ENCODE measurements around the gene PLPPR5.
A peak's percentile ranks its signal among the peaks of the same experiment; 100 is the strongest.
"Not testable (repeated sequence)": the region's sequence is repeated elsewhere in the genome, so short reads cannot be mapped to it uniquely, and the experiment has no call there.

The PLPPR5 gene, protein sequence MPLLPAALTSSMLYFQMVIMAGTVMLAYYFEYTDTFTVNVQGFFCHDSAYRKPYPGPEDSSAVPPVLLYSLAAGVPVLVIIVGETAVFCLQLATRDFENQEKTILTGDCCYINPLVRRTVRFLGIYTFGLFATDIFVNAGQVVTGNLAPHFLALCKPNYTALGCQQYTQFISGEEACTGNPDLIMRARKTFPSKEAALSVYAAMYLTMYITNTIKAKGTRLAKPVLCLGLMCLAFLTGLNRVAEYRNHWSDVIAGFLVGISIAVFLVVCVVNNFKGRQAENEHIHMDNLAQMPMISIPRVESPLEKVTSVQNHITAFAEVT

DNA sequence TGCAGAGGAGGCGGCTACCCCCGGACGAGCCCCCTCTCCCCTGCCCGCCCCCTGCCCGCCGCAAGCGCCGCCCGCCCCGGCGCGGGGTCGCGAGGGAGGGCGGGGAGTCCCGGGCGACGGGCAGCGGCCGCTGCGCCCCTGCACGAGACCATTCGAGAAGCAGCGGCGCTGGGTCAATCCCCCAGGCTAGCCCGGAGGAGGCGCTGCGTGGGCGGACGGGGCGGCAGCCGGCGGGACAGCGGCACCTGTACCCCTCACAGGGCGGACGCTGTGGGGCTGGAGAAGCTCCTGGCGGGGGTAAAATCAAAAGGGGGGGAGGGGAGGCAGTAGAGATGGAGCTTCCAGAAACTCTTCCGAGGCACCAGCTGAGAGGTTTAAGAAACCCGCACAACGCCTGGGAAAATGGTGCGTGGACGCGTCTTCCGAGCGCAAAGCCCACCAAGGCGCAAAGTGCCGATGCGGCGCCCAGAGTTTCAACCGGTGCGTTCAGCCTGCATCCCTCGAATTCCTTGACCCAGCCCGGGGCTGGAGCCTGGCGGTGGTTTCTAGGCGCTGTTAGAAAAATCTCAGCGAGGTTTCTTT is at the start of gene PLPPR5:
Gene PLPPR5 (minus strand): TSS at position 1 of the 582 bp plus-strand sequence. CDS start 190 bp downstream, outside the sequence.
- Histone ChIP-seq H3K4me3 (ENCODE audit: low read depth in 1 of 2, low read length in 2 of 2) (peak within 1 kb of the TSS in 1 of 2 donors; percentile 27), H3K27me3 (ENCODE audit: control insufficient read depth in 1 of 2, insufficient read depth in 2 of 2, low read length in 2 of 2) (peaks cover 16 to 30% of the 10 kb centered on the region in 2 donors), H3K27ac (ENCODE audit: low read depth, low read length) (no peak within 1 kb of the TSS), H3K9ac (ENCODE audit: low read length) (no peak within 1 kb of the TSS), H3K9me3 (ENCODE audit: low read length) (no peaks in the 10 kb centered on the region), H3K36me3 (ENCODE audit: insufficient read depth, low read length) (no peaks in the 10 kb centered on the region), H3K4me1 (ENCODE audit: insufficient read depth, low read length) (no peaks in the 10 kb centered on the region)

DNA sequence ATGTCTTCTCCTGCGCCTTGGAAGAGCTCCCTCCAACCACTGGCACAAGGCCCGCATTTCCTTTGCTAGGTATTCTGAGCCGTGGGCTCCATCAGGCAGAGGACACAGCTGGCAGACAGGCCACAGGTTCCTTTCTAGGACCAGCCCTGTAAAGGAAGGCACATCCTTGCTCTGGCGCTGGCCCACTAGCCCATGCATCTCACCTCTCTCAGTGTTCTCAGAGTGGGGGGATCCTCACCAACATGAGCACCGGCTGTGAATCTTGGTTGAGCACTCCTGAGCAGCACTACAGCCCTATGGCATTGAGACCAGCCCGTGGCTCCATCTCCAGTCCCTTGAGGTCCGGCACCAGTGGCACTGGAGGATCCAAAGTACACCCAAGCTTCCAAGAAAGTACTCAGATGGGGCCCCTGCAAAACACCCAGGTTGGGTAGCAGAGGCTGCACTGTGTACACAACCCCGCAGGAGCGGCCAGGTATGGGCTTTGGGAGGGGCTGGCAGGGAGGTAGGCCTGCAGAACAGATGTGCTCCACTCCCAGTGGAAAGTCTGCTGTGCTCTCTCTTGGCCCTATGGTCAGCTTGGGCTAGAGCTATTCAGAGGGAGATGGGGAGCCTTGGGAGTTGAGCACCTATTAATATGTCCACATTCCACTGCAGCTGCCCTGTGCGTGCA is 47.1 kb upstream of the PLPPR5 start:
- H3K9ac ChIP-seq (ENCODE audit: low read length): no peak overlapping the region
- H3K4me1 ChIP-seq (ENCODE audit: insufficient read depth, low read length): no peaks in the 10 kb centered on the region
- no peaks in the 10 kb centered on the region for H3K9me3 ChIP-seq (ENCODE audit: low read length)
- H3K36me3 ChIP-seq (ENCODE audit: insufficient read depth, low read length): no peaks in the 10 kb centered on the region
- no peak overlapping the region for H3K27ac ChIP-seq (ENCODE audit: low read depth, low read length)
- H3K4me3 ChIP-seq (ENCODE audit: low read depth in 1 of 2, low read length in 2 of 2): no peak overlapping the region
- no peaks in the 10 kb centered on the region for H3K27me3 ChIP-seq (ENCODE audit: control insufficient read depth in 1 of 2, insufficient read depth in 2 of 2, low read length in 2 of 2)

DNA sequence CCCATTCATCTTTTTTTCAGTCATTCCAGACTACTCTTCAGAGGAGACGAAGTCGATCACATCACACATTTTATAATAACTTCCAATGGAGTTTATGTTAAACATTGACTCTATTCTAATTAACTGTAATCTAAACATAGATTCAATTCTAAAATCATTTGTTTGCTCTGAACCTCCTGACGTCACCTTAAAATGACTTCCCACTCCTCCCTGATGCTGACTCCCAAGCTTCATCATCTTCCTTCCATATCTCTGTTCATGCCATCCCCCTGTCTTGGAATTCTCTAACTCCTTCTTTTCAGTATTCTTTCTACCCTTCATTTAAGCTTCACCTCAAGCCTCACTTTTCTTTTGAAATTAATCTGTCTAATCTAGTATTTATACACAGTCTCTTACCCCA is 45.1 kb upstream of the PLPPR5 start:
- H3K4me3 ChIP-seq (ENCODE audit: low read depth in 1 of 2, low read length in 2 of 2): no peak overlapping the region
- no peaks in the 10 kb centered on the region for H3K36me3 ChIP-seq (ENCODE audit: insufficient read depth, low read length)
- no peaks in the 10 kb centered on the region for H3K27me3 ChIP-seq (ENCODE audit: control insufficient read depth in 1 of 2, insufficient read depth in 2 of 2, low read length in 2 of 2)
- no peak overlapping the region for H3K27ac ChIP-seq (ENCODE audit: low read depth, low read length)
- H3K9ac ChIP-seq (ENCODE audit: low read length): no peak overlapping the region
- no peaks in the 10 kb centered on the region for H3K9me3 ChIP-seq (ENCODE audit: low read length)
- H3K4me1 ChIP-seq (ENCODE audit: insufficient read depth, low read length): no peaks in the 10 kb centered on the region

DNA sequence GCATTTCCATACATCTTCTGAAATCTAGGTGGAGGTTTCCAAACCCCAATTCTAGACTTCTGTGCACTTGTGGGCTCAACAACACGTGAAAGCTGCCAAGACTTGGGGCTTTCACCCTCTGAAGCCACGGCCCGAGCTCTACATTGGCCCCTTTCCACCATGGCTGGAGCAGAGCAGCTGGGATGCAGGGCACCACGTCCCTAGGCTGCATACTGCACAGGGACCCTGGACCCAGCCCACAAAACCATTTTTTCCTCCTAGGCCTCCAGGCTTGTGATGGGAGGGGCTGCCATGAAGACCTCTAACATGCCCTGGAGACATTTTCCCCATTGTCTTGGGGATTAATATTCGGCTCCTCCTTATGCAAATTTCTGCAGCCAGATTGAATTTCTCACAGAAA is 32.1 kb upstream of the PLPPR5 start:
- H3K4me1 ChIP-seq (ENCODE audit: insufficient read depth, low read length); H3K27me3 ChIP-seq (ENCODE audit: control insufficient read depth in 1 of 2, insufficient read depth in 2 of 2, low read length in 2 of 2); H3K27ac ChIP-seq (ENCODE audit: low read depth, low read length); H3K9me3 ChIP-seq (ENCODE audit: low read length); H3K9ac ChIP-seq (ENCODE audit: low read length); H3K4me3 ChIP-seq (ENCODE audit: low read depth in 1 of 2, low read length in 2 of 2); H3K36me3 ChIP-seq (ENCODE audit: insufficient read depth, low read length): not testable (repeated sequence)

DNA sequence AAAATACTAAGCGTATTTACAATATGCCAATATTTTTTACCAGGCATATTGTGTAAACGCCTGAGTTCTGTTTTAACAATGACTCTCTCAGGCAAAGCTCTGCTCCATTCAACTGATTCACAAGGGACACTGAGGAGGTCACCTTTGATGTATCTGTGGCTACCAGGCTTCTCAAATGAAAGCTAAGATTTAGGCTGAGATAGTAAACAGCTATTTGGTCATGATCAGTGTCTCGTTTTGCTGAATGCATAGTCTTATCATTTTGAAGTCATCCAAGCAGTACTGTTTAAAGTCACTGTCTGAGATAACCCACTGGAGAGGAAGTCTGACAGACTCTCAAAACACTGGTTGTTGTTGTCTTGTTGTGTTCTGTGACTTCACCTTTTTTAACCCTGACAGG is 13.7 kb upstream of the PLPPR5 start:
- H3K4me1 ChIP-seq (ENCODE audit: insufficient read depth, low read length): no peaks in the 10 kb centered on the region
- H3K9ac ChIP-seq (ENCODE audit: low read length): no peak overlapping the region
- H3K27me3 ChIP-seq (ENCODE audit: control insufficient read depth in 1 of 2, insufficient read depth in 2 of 2, low read length in 2 of 2): no peaks in the 10 kb centered on the region
- H3K27ac ChIP-seq (ENCODE audit: low read depth, low read length): no peak overlapping the region
- no peaks in the 10 kb centered on the region for H3K36me3 ChIP-seq (ENCODE audit: insufficient read depth, low read length)
- H3K9me3 ChIP-seq (ENCODE audit: low read length): no peaks in the 10 kb centered on the region
- no peak overlapping the region for H3K4me3 ChIP-seq (ENCODE audit: low read depth in 1 of 2, low read length in 2 of 2)

DNA sequence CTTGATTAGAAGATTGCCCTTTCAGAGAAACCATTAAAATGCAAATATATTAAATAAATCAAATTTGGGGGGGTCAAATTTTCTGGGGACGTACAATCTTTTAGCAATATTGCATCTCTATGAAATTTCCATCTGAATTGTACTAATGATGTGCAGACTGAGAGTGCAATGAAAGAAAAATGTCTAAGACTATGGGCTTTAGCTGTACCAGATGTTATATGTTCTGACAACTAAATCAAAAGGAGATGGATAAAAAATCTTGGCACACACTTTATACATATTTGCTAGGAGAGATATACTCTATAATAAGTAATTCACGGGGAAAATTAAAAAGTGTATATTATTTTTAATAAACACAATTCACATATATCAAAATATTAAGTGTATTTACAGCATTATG is 13.0 kb upstream of the PLPPR5 start:
- no peaks in the 10 kb centered on the region for H3K4me1 ChIP-seq (ENCODE audit: insufficient read depth, low read length)
- no peak overlapping the region for H3K9ac ChIP-seq (ENCODE audit: low read length)
- no peak overlapping the region for H3K27ac ChIP-seq (ENCODE audit: low read depth, low read length)
- H3K9me3 ChIP-seq (ENCODE audit: low read length): no peaks in the 10 kb centered on the region
- H3K27me3 ChIP-seq (ENCODE audit: control insufficient read depth in 1 of 2, insufficient read depth in 2 of 2, low read length in 2 of 2): no peaks in the 10 kb centered on the region
- no peaks in the 10 kb centered on the region for H3K36me3 ChIP-seq (ENCODE audit: insufficient read depth, low read length)
- H3K4me3 ChIP-seq (ENCODE audit: low read depth in 1 of 2, low read length in 2 of 2): no peak overlapping the region

DNA sequence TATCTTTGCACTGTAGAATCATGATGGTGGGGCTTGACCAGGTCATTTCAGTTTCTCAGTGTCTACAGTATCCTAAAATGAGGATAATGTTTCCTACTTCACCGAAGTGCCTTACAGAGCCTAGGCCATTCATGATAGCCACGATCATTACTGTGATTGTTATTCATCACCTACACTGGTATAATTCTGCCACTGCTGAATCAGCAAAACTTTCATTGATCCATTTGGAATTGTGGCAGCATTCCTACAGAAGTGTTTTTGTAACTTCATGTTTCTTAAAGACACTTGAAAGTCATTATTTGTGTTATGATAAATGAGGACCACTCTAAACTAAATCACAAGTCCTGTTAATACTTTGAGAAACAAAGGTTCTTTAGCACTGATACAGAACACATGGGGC is 6.0 kb upstream of the PLPPR5 start:
- Histone ChIP-seq H3K36me3 (ENCODE audit: insufficient read depth, low read length) (no peaks in the 10 kb centered on the region), H3K27ac (ENCODE audit: low read depth, low read length) (no peak overlapping the region), H3K4me1 (ENCODE audit: insufficient read depth, low read length) (no peaks in the 10 kb centered on the region), H3K9ac (ENCODE audit: low read length) (no peak overlapping the region), H3K9me3 (ENCODE audit: low read length) (no peaks in the 10 kb centered on the region), H3K27me3 (ENCODE audit: control insufficient read depth in 1 of 2, insufficient read depth in 2 of 2, low read length in 2 of 2) (peaks cover 14 to 15% of the 10 kb centered on the region in 2 donors), H3K4me3 (ENCODE audit: low read depth in 1 of 2, low read length in 2 of 2) (no peak overlapping the region)

DNA sequence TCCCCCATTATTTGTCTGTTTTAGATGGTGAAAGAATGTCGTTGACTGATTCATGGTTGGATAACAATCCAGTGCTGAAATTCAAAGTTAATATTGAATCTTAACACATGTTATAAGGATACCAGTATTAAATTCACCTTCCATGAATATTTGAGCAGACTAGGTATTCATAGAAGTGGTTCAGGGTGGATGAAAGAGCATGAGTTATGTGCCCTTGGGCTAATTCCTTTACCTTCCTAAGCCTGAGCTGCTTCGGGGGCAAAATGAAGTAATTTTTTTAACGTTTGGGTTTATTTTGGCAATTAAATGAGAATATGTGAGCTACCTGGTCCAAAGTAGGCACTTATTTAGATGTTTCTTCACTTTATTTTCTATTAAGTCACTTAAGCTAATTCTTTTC is 2.7 kb upstream of the PLPPR5 start:
- H3K27ac ChIP-seq (ENCODE audit: low read depth, low read length): no peak overlapping the region
- no peaks in the 10 kb centered on the region for H3K9me3 ChIP-seq (ENCODE audit: low read length)
- no peaks in the 10 kb centered on the region for H3K4me1 ChIP-seq (ENCODE audit: insufficient read depth, low read length)
- no peaks in the 10 kb centered on the region for H3K36me3 ChIP-seq (ENCODE audit: insufficient read depth, low read length)
- no peak overlapping the region for H3K9ac ChIP-seq (ENCODE audit: low read length)
- H3K27me3 ChIP-seq (ENCODE audit: control insufficient read depth in 1 of 2, insufficient read depth in 2 of 2, low read length in 2 of 2): peaks cover 16 to 30% of the 10 kb centered on the region in 2 donors
- H3K4me3 ChIP-seq (ENCODE audit: low read depth in 1 of 2, low read length in 2 of 2): no peak overlapping the region

DNA sequence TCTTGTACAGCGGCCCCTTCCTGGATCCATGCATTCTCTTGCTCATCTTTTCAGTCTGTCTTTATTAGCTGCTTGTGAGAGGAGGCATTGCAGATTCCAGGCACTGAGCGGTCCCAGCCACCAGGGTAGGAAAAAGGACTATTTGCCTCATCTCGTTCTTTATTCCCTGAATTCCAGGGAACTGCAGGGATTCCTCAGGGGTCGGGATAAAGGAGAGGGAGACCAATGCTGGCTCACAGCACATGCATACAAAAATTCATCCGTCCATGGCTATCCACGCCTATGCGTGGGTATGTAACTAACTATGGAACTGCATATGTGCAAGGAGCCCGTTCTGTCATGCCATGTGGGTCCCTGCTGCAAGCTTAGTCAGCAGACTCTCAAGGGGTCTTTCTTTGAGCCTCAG is 879 bp upstream of the PLPPR5 start:
- no peaks in the 10 kb centered on the region for H3K9me3 ChIP-seq (ENCODE audit: low read length)
- H3K4me1 ChIP-seq (ENCODE audit: insufficient read depth, low read length): no peaks in the 10 kb centered on the region
- H3K27ac ChIP-seq (ENCODE audit: low read depth, low read length): no peak overlapping the region
- no peak overlapping the region for H3K4me3 ChIP-seq (ENCODE audit: low read depth in 1 of 2, low read length in 2 of 2)
- no peak overlapping the region for H3K9ac ChIP-seq (ENCODE audit: low read length)
- peaks cover 16 to 30% of the 10 kb centered on the region in 2 donors for H3K27me3 ChIP-seq (ENCODE audit: control insufficient read depth in 1 of 2, insufficient read depth in 2 of 2, low read length in 2 of 2)
- H3K36me3 ChIP-seq (ENCODE audit: insufficient read depth, low read length): no peaks in the 10 kb centered on the region

DNA sequence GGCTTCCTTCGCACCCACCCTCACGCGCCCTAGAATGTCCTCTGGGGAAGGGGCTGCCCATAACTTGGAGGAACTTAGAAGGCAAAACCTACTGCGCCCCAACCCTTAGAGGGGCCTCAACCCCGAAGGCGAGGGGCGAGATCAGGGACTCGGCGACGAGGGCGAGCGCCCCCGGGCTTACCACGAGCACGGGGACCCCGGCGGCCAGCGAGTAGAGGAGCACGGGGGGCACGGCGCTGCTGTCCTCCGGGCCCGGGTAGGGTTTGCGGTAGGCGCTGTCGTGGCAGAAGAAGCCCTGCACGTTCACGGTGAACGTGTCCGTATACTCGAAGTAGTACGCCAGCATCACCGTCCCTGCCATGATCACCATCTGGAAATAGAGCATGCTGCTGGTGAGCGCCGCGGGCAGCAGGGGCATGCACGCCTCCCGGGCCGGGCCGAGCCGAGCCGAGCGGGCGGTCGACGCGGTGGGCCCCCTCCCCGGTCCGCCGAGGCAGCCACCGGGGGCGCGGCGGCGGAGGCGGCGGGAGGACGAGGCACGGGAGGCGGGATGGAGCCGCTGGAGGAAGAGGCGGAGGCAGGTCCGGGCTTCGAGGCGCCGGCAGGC is 304 bp downstream of the PLPPR5 start:
- H3K27ac ChIP-seq (ENCODE audit: low read depth, low read length): no peak overlapping the region
- H3K36me3 ChIP-seq (ENCODE audit: insufficient read depth, low read length): no peaks in the 10 kb centered on the region
- no peak overlapping the region for H3K9ac ChIP-seq (ENCODE audit: low read length)
- peaks cover 16 to 30% of the 10 kb centered on the region in 2 donors for H3K27me3 ChIP-seq (ENCODE audit: control insufficient read depth in 1 of 2, insufficient read depth in 2 of 2, low read length in 2 of 2)
- peak overlapping the region in 1 of 2 donors; percentile 13 for H3K4me3 ChIP-seq (ENCODE audit: low read depth in 1 of 2, low read length in 2 of 2)
- H3K9me3 ChIP-seq (ENCODE audit: low read length): no peaks in the 10 kb centered on the region
- H3K4me1 ChIP-seq (ENCODE audit: insufficient read depth, low read length): no peaks in the 10 kb centered on the region

DNA sequence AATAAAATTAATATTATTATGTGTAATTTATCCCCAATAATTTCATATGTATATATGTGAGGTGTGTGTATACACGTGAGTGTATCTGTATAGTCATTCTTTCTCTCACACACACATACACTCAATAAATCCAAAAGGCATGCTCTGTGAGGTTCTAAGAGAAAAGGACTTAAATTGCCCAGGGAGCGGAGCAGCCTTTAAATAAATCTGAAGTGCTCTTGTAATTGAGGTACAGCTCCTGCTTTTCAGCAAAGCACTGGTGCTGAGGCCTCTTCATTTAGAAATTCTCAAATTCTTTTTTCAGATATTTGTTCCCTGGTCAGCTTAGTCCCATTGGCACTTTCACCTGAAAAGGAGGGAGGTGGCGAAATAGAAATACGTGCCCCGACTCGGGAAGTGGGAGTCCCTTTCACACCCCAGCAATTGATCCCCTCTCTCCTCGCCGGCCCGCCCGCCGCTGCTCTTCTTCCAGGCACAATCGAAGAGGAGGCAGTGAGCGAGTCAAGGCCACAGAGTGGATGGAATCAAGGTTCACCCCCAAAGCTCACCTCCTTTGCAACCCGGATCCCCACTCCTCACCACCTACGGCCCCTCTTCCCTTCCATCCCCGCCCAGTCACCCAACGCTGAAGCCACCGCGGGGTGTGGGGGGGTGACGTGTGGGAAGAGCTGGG is 944 bp downstream of the PLPPR5 start:
- no peak overlapping the region for H3K27ac ChIP-seq (ENCODE audit: low read depth, low read length)
- peaks cover 16 to 30% of the 10 kb centered on the region in 2 donors for H3K27me3 ChIP-seq (ENCODE audit: control insufficient read depth in 1 of 2, insufficient read depth in 2 of 2, low read length in 2 of 2)
- H3K9ac ChIP-seq (ENCODE audit: low read length): no peak overlapping the region
- no peaks in the 10 kb centered on the region for H3K4me1 ChIP-seq (ENCODE audit: insufficient read depth, low read length)
- no peak overlapping the region for H3K4me3 ChIP-seq (ENCODE audit: low read depth in 1 of 2, low read length in 2 of 2)
- no peaks in the 10 kb centered on the region for H3K9me3 ChIP-seq (ENCODE audit: low read length)
- H3K36me3 ChIP-seq (ENCODE audit: insufficient read depth, low read length): no peaks in the 10 kb centered on the region
